Astrocyte (in vitro differentiated cells and primary cell): Measurements from ENCODE around the gene TMED4. TPM values are rescaled to one million over a fixed set of nuclear protein-coding genes. Genes with fewer than 3 reads are reported as not detected.
"Not testable (repeated sequence)": the region's sequence is repeated elsewhere in the genome, so short reads cannot be mapped to it uniquely, and the experiment has no call there.

ENCODE experiments used
- DNase-seq: peaks from one replicate; pipeline ENCODE4 v3.0.0-alpha.2; 2010; ENCODE audit warnings: low read depth
- FAIRE-seq: peaks from 2 replicates; lab custom pipeline; 2011; peaks lifted over from hg19 to GRCh38; lab: Jason Lieb, UNC
- H2AFZ ChIP-seq: 2 replicates; pipeline ENCODE4 v1.6.0; 2012; ENCODE audit warnings: low read depth, low read length, inconsistent platforms
- H3K27ac ChIP-seq: 2 replicates; pipeline ENCODE4 v1.5.1; 2011; ENCODE audit warnings: low read depth, low read length, inconsistent platforms
- H3K27me3 ChIP-seq: 2 replicates; pipeline ENCODE4 v1.6.0; 2011; ENCODE audit warnings: low read length, inconsistent platforms; ENCODE audit not compliant: insufficient read depth
- H3K36me3 ChIP-seq: 2 replicates; pipeline ENCODE4 v1.5.1; 2011; ENCODE audit warnings: low read length, inconsistent platforms; ENCODE audit not compliant: insufficient read depth
- H3K4me1 ChIP-seq: 2 replicates; pipeline ENCODE4 v1.5.1; 2011; ENCODE audit warnings: low read length, inconsistent platforms; ENCODE audit not compliant: insufficient read depth
- H3K4me2 ChIP-seq: 2 replicates; pipeline ENCODE4 v1.6.0; 2012; ENCODE audit warnings: low read length, inconsistent platforms
- H3K4me3 ChIP-seq: 2 replicates; pipeline ENCODE4 v1.5.1; 2011; ENCODE audit warnings: low read depth, mild to moderate bottlenecking, low read length, inconsistent platforms; ENCODE audit not compliant: insufficient read depth
- H3K79me2 ChIP-seq: 2 replicates; pipeline ENCODE4 v1.6.0; 2012; ENCODE audit warnings: mild to moderate bottlenecking, low read length, inconsistent platforms; ENCODE audit not compliant: insufficient read depth
- H3K9ac ChIP-seq: 2 replicates; pipeline ENCODE4 v1.6.0; 2012; ENCODE audit warnings: mild to moderate bottlenecking, low read length, inconsistent platforms
- H3K9me3 ChIP-seq: 2 replicates; pipeline ENCODE4 v1.5.1; 2012; ENCODE audit warnings: low read depth, mild to moderate bottlenecking, low read length, inconsistent platforms; ENCODE audit not compliant: insufficient read depth
- H4K20me1 ChIP-seq: 2 replicates; pipeline ENCODE4 v1.6.0; 2012; ENCODE audit warnings: low read length, inconsistent platforms; ENCODE audit not compliant: insufficient read depth
- H3K27ac Mint-ChIP-seq: one replicate; pipeline ENCODE4 v1.8.0; 2021; ENCODE audit warnings: mild to moderate bottlenecking, mixed read lengths; ENCODE audit not compliant: unreplicated experiment
- H3K27me3 Mint-ChIP-seq: one replicate; pipeline ENCODE4 v1.8.0; 2021; ENCODE audit warnings: low read depth, mixed read lengths; ENCODE audit not compliant: unreplicated experiment
- H3K36me3 Mint-ChIP-seq: one replicate; pipeline ENCODE4 v1.8.0; 2021; ENCODE audit warnings: low read depth, mixed read lengths; ENCODE audit not compliant: unreplicated experiment
- H3K4me1 Mint-ChIP-seq: one replicate; pipeline ENCODE4 v1.8.0; 2021; ENCODE audit warnings: low read depth, mixed read lengths; ENCODE audit not compliant: unreplicated experiment
- H3K4me3 Mint-ChIP-seq: one replicate; pipeline ENCODE4 v1.8.0; 2021; ENCODE audit warnings: mild to moderate bottlenecking, moderate library complexity, mixed read lengths; ENCODE audit not compliant: unreplicated experiment
- H3K9me3 Mint-ChIP-seq: one replicate; pipeline ENCODE4 v1.8.0; 2021; ENCODE audit warnings: mild to moderate bottlenecking, mixed read lengths; ENCODE audit not compliant: unreplicated experiment
- CTCF ChIP-seq: IDR thresholded peaks from 2 replicates; pipeline ENCODE4 v1.5.1; 2011; ENCODE audit warnings: low read depth, mild to moderate bottlenecking, inconsistent platforms, low read length, moderate library complexity; ENCODE audit not compliant: insufficient read depth
- EZH2 ChIP-seq: IDR thresholded peaks from 2 replicates; pipeline ENCODE4 v1.6.1; 2012; ENCODE audit warnings: mild to moderate bottlenecking, low read length, inconsistent platforms; ENCODE audit not compliant: insufficient read depth
- total RNA-seq: library from RNA; stranded (reverse); gene quantifications from 2 replicates; pipeline ENCODE4 v1.2.1, GENCODE V29; 2021

TMED4 gene
- total RNA-seq, 1 donor from 2014 or later: 69.2 TPM

- no peak overlapping the region for H3K4me3 ChIP-seq
- no peak for DNase-seq
- H3K36me3 ChIP-seq: no peaks in the 10 kb centered on the region
- Mint-ChIP-seq H3K27ac (no peak overlapping the region), H3K36me3 (no peaks in the 10 kb centered on the region), H3K4me3 (no peak overlapping the region), H3K4me1 (peaks cover 3% of the 10 kb centered on the region), H3K9me3 (no peaks in the 10 kb centered on the region), H3K27me3 (peaks cover 10% of the 10 kb centered on the region)
- H3K4me1 ChIP-seq: peaks cover 6% of the 10 kb centered on the region
- H2AFZ ChIP-seq: no peak overlapping the region
- H3K4me2 ChIP-seq: no peak overlapping the region
- H3K27me3 ChIP-seq: no peaks in the 10 kb centered on the region
- no peak for FAIRE-seq
- peaks cover 6% of the 10 kb centered on the region for H4K20me1 ChIP-seq
- no peak overlapping the region for H3K27ac ChIP-seq
- H3K9ac ChIP-seq: no peak overlapping the region
- TF ChIP-seq EZH2: no peak
- no peak for TF ChIP-seq CTCF
- no peaks in the 10 kb centered on the region for H3K9me3 ChIP-seq
- H3K79me2 ChIP-seq: peaks cover 8% of the 10 kb centered on the region
Measured at GRCh38 chr7:44602576-44602910, 20.5 kb upstream of the TMED4 start.

DNA sequence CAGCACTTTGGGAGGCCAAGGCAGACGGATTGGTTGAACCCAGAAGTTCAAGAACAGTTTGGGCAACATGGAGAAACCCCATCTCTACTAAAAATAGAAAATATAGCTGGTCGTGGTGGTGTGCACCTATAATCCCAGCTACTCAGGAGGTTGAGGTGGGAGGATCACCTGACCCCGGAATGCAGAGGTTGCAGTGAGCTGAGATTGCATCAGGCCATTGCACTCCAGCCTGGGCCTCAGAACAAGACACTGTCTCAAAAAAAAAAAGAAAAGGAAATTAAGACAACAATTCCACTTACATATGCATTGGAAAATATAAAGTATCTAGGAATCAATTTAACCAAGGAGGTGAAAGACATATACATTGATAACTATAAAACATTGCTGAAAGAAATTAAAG lies 17.2 kb upstream of the TMED4 start:
- H3K27ac Mint-ChIP-seq: no peak overlapping the region
- DNase-seq (no peak), FAIRE-seq (no peak)
- Histone ChIP-seq H3K4me1 (no peaks in the 10 kb centered on the region), H3K27ac (no peak overlapping the region), H3K4me2 (no peak overlapping the region), H3K4me3 (no peak overlapping the region), H3K9ac (no peak overlapping the region), H2AFZ (no peak overlapping the region), H3K27me3 (no peaks in the 10 kb centered on the region), H3K9me3 (no peaks in the 10 kb centered on the region), H4K20me1 (no peaks in the 10 kb centered on the region), H3K79me2 (no peaks in the 10 kb centered on the region), H3K36me3 (no peaks in the 10 kb centered on the region)
- H3K27me3 Mint-ChIP-seq: peaks cover 10% of the 10 kb centered on the region
- no peaks in the 10 kb centered on the region for H3K4me1 Mint-ChIP-seq
- TF ChIP-seq CTCF (no peak), EZH2 (no peak)
- H3K4me3 Mint-ChIP-seq: no peak overlapping the region
- no peaks in the 10 kb centered on the region for H3K36me3 Mint-ChIP-seq
- H3K9me3 Mint-ChIP-seq: no peaks in the 10 kb centered on the region

DNA sequence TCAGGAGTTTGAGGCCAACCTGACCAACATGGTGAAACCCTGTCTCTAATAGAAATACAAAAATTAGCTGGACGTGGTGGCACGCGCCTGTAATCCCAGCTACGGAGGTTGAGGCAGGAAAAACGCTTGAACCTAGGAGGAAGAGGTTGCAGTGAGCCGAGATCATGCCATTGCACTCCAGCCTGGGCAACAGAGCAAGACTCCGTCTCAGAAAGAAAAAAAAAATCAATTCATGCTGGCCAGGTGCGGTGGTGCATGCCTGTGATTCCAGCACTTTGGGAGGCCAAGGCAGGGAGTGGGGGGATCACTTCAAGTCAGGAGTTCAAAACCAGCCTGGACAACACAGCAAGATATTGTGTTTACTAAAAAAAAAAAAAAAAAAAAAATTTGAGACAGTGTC lies 15.2 kb upstream of the TMED4 start:
- not testable (repeated sequence) for FAIRE-seq, H3K36me3 Mint-ChIP-seq, H3K4me3 Mint-ChIP-seq, H3K4me2 ChIP-seq, H3K4me3 ChIP-seq, H3K27ac Mint-ChIP-seq, H3K36me3 ChIP-seq, DNase-seq, H3K27me3 ChIP-seq, H3K4me1 ChIP-seq, H3K9ac ChIP-seq, H3K27ac ChIP-seq, H3K9me3 Mint-ChIP-seq, H3K79me2 ChIP-seq, H4K20me1 ChIP-seq, H2AFZ ChIP-seq, H3K9me3 ChIP-seq, H3K27me3 Mint-ChIP-seq, H3K4me1 Mint-ChIP-seq
